AG08395 (cell line): Measurements from ENCODE around the gene SPATA3.

Source experiments
- DNase-seq: peaks from one replicate; pipeline ENCODE4 v3.0.0; 2012; ENCODE audit warnings: mixed read lengths, low spot score

SPATA3 gene

DNA sequence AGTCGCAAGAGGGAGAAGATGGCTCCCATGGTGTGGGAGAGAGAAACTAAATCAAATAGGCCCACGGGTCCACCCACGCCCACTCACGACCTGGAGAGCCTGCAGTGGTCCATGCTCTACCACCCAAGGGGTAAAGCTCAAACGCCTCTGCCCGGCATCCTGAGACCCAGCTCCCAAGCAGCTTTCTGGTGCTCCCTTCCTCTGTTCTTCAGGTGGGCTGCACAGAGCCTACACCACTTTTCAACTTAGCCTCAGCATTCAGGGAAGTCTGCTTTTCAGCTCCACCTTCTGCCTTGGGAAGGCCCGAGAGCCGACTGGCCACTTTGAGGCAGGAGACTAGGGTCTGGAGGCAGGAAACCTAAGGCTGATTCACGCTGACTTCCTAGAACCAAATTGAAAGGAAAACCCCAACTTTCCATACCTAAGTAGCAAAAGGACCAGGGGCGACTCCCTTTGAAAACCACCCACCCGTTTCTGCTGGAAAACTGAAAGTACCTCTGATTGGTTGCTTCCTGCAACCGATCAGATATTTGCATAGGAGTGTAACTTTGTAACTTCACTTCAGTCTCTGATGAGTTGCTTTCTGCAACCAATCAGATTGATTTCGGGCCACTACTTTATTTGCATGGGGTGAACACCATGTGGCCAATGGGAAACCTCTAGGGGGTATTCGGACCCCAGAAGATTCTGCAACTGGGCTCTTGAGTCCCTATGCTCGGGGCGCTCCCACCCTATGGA is 26.8 kb upstream of the SPATA3 start:
- no peak for DNase-seq

DNA sequence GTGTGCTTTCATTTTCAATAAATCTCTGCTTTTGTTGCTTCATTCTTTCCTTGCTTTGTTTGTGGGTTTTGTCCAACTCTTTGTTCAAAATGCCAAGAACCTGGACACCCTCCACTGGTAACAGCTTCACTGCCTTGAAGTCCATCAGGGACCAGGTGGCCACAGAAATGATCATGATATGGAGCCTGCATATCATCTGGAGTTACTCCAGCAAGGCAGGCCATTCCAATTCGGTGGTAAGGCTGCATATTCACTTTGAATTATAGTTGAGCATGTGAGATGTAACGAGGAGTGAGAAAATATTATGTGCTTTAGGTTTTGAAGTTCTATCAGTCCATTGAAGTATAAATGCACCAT is 26.3 kb upstream of the SPATA3 start:
- no peak for DNase-seq

DNA sequence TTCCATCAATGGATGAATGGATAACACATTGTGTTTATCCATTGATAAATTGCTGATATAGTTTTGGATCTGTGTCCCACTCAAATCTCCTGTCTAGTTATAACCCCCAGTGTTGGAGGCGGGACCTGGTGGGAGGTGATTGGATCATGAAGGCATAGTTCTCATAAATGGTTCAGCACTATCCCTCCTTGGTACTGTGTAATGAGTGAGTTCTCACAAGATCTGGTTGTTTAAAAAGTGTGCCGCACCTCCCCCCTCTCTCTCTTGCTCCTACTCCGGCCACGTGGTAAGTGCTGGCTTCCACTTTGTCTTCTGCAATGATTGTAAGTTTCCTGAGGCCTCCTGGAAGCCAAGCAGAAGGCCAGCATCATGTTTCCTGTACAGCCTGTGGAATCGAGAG is 23.9 kb upstream of the SPATA3 start:
- DNase-seq = no peak

DNA sequence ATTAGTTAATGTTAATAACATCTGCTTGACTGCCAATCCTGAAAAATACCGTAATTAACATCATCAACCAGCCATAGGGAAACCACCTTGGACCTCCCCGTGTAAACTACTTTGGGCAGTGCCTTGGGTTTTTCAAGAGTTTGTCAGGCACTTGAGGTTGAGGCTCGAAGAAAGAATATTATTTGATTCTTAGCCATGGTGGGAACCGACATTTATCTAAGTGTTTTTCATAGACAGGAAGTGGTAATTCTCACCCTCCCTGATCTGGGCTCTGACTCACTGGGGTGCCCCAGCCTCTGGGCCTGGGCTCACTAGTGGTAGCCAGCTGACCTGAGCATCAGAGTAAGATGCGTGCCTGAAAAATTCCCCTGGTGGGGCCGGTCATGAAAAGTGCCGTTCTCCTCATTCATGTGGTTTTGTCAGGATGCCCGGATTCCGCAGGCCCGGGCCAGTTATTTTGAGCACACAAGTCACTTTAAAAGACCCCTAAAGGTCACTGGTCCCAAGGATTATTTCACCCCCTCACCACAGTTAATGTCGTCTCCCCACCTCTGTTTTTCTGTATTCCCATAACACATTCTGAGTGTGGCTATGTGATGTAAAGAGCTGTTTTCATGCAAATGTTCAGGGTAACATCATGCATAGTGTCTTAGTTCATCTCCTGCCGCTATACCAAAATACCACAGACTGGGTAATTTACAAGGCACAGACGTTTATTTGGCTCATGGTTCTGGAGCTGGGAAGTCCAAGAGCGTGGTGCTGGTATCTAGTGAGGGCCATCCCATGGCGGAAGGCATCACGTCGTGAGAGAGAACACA is 21.6 kb upstream of the SPATA3 start:
- DNase-seq = peak; percentile 80

DNA sequence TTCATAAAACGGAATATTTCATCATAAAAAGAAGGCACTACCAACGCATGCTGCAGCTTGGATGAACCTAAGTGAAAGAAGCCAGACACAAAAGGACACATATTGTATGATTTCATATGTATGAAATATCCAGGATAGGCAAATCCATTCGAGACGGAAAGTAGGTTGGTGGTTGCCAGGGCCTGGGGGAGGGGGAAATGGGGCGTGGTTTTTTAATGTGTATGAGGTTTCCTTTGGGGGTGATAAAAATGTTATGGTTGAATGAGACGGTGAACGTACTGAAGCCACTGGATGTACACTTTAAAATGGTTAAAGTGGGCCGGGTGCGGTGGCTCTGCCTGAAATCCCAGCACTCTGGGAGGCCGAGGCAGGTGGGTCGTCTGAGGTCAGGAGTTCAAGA is 20.0 kb upstream of the SPATA3 start:
- DNase-seq = no peak

DNA sequence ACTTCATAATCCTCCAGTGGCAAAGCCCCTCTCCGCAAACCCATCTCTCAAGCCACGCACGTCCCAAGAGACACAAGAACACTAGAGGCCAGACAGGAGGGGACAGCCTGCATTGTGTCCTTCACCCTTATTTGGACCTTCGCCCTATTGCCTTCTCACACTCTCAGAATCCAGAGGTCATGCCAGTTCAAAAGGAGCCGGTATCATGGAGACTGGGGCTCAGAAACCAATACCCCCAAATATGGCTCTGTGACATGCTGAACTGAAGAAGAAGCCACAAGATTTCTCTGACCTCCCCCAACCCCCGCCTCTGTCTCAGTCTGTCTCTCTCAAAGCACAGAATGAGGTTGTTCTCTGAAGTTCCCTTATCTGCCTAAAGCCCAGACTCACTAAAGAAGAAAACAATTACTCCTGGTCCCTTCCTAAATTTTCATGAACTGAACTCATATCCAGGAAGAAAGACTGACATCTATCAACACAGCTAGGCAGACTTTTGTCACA is 19.2 kb upstream of the SPATA3 start:
- no peak for DNase-seq

DNA sequence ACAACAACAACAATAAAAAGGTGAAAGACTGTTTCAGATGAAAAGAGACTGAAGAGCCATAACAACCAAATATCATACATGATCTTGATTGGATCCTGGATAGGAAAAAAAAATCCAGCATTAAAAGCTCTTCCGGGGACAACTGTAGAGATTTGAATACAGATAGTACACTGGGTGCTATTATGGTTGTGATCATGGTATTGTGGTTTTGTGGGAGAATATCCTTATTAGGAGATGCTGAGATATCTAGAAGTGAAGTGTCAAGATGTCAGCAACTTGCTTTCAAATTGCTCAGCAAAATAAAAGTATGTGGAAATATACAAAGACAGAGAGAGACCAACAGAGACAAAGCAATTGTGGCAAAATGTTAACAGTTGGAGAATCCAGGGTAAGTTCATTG is 15.5 kb upstream of the SPATA3 start:
- DNase-seq = no peak

DNA sequence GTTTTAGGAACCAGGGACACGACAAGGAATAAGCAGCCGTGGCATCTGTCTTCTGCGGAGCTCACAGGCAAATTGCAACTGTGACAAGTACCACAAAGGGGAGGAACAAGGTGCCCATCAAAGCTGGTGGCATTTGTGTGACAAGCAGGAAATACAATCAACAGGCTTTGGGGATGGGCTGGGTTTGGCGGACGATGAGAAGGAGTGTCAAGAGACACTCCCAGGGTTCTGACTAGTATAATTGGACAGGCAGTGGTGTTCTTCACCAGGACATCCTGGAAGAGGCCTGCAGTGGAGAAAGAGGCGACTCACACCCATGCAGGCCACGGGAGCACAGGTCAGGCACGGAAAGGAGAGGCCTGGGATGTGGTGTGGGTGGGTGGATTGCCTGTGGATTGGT is 14.2 kb upstream of the SPATA3 start:
- DNase-seq = no peak

DNA sequence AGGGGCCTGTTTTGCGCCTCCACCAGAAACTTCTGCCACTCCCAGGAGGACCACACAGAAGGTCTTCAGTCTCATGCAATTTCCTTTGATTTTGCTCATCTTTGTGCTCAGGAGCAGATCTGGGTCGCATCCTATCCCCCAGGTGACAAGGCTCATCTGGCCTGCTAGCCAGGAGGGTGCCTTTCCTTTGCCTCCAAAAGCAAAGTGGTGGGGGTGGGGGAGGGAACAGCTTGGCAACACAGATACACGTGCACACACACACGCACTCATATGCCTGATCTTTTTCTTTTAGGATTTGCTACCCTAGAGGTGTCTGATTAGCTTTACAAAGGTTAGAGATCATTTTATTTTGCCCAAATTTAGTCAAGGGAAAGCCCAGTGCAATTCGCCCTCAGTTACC is 13.8 kb upstream of the SPATA3 start:
- no peak for DNase-seq

DNA sequence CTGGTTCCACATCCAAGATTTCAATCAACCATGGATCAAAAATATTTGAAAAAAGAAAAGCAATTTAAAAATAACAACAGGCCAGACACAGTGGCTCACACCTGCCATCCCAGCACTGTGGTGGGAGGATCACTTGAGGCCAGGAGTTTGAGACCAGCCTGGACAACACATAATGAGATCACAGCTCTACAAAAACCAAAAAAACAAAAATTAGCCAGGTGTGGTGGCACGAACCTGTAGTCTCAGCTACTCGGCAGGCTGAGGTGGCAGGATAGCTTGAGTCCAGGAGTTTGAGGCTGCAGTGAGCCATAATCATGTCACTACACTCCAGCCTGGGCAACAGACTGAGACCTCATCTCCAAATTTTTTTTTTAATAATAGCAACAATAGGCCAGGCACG is 13.4 kb upstream of the SPATA3 start:
- no peak for DNase-seq

DNA sequence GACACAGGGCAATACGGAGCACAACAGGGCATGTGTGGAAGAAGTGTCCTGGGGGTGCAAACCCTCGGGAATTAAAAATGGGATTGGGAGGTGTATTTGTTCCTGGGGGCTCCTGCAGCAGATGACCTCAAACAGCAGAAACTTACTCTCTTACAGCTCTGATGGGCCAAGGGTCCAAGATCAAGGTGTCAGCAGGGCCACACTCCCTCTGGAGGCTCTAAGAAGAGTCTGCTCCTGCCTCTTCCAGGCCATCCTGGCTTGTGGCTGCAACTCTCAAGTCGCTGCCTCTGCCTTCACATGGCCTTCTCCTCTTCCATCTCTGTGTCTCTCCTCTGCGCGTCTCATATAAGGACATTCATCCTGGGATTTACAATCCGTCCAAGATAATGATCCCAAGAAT is 12.4 kb upstream of the SPATA3 start:
- no peak for DNase-seq

DNA sequence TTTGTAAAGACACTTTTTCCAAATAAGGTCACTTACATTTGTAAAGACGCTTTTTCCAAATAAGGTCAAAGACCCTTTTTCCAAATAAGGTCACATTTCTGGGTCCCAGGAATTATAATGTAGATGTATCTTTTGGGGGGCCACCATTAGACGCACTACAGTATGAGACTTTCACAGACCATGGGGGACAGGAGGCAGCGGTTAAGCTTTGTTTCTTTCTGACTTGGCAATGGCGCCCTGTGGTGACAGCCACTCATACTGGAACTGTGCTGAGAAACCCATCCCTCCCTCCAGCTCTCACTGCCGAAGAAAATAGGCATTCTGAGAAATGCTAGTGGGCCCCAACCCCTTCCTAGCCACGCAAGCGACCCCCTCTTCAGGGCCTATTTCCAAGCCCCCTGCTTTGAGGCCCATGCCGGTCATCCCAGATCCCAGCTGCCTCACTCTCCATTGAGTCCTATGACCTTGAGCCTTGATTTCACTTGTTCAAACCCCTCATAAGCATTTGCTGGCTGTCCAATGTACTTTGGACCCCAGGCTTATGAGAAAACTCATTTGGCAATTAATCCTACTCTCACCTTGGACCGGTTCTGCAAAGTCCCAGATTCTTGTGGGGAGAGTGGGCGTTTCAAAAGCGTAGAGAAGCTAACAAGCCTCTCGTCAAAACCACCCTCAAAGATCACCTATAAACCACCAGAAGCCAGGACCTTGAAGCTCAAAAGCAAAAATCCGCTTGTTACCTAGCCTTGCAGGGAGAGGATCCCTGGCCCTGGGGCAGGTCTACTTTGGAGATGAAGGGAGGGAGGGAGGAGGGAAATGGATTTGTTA is 11.3 kb upstream of the SPATA3 start:
- no peak for DNase-seq

DNA sequence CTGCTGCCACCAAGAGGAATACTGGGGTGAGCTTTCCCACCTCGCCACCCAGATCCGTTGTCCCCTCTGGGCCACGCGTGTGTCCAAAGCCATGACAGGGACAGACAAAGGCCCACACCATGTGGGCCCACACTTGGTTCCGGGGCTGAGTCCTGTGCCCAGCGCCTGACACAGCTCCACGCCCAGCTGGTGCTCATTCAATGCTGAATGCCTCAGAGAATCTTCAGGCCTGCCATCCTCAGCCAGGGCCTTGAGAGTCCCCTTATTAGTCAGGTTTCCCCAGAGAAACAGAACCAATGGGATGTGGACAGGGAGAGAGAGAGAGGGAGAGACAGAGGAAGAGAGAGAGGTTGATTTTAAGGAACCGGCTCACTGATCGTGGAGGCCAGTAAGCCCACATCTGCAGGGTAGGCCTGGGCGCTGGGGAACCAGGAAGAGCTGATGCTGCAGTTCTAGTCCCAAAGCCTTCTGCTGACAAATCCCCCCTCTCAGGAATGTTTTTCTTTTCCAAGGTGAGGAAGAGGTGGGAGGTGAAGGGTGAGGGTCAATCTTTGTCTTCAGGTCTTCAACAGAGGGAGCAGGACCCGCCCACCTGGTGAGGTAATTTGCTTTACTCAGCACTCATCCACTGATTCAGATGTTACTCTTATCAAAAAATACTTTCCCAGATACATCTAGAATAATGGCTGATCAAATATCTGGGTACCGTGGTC is 10.2 kb upstream of the SPATA3 start:
- no peak for DNase-seq

DNA sequence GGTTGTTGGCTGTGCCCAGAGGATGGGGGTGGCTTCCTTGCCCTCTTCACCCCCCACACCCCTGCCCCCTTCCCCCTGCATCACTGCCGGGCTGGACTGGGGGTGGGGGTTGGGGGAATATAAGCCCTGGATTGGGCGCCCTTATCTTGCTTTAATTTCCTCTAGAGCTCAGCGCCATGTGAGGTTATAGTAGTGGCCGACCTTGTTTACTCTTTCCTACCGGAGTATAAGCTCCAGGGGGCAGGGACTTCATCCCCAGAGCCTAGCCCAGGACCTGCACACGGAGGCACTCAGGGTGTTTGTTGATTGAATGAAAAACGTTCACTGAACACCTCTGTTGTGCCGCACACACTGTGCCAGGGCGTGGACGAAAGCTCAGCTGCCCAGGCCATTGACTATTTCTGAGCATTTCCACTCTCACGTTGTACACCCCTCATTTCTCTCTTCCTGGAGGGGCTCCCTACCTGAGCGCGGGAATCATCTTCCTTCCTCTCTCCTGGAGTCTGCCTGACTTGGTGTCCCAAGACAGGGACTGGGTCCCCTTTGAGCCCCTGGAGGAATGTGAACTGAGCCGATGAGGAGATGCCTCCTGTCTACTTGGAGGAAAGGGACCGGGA is 9.3 kb upstream of the SPATA3 start:
- DNase-seq = no peak

DNA sequence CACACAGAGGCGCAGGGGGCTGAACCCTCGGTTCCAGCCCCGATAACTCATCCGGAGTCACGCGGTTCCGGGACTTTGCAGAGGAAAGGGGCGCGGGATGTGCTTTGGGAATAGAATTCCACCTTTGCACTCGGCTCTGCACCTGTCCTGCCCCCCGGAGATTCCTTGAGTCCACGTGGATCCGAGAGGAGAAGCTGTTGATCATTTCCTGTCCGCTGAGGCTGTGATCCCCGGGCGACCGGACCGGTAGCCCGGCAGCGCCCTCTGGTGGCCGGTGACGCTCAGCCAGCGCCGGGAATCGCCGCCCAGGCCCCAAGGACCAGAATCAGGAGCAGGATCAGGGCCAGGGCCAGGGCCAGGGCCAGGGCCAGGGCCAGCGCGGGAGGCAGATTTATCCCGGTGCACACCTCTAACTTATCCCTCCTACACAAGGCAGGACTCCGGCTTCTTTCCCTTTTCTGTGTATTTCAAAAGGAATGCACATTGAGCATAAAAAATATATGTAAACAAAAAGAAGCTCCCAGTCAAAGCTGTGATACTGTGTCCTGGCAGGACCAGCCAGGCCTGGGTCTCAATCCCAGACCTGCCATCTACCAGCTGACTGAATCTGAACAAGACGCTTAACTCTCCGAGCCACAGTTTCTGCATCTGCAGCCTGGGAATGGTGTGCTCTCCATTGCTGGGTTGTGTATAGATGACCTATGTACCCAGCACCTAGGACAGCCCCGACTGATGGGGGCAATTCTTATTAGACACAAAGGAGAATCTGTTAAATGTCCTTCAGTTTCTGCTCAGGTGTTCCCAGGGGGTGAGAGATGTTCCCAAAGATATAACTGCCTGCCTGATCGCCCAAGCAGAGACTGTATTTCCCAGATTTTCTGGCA is 8.5 kb upstream of the SPATA3 start:
- peak; percentile 93 for DNase-seq

DNA sequence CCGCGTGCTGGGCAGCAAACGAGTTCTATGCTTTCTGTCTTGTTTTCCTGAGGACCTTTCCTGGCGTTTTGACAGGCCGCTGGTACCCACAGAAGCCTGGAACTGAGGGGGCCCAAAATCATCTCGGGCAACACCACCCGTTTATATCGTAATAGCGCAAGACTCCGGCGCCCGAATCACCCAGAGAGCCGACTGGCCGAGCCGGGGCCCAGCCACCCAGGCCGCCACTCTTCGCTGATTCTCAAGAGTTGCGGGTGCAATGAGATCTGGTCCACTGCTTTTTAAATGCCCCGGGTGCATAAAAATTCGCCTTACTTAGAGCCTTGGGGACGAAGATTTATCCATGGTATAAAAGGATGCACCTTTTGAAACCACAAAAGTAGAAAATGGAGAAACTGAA is 6.2 kb upstream of the SPATA3 start:
- DNase-seq = no peak

DNA sequence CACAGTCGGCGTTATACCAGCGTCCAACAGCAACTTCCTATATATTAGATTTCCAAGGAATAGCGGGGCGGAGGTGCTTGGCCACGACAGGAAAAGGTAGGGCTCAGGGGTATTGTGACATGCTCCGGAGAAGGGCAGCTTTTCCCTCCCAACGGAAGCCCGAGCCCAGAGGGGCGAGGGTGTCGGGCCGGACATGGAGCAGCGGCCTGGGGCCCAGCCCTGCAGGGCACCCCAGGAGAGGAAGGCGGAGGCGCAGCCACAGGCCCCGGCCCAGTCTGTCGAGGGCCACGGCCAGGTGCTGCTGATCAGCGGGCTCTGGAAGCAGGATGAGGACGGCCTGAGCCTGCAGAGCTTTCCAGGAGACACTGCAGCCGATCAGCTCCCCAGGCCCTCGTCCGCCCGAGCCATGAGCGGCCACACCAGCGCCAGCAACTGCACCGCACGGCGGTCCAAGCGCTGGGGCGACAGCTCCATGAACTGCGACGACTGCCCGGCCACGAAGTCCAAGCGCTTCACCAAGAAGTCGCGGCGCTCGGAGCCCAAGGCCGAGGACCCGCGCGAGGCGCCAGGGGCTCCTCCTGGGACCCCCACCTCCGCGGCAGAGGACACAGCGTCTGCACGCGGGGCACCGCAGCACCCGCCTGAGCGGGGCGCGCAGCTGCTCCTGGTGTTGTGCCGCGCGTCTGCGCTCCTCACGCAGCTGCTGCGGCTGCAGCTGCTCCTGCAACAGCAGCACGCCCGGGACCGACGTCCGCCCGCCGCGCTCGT is 5.6 kb upstream of the SPATA3 start:
- no peak for DNase-seq

DNA sequence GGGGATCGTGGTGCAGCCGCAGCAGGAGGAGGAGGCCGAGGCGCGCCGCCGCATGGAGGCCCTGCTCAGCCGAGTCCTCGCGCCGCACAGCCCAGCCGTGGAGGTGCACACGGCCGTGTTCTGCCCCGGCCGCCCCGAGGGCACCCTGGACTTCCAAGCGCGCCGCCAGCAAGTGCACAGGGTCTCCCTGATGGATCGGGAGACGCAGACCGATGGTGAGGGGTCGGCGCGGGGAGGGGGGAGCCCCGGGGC is 5.1 kb upstream of the SPATA3 start:
- DNase-seq = no peak

DNA sequence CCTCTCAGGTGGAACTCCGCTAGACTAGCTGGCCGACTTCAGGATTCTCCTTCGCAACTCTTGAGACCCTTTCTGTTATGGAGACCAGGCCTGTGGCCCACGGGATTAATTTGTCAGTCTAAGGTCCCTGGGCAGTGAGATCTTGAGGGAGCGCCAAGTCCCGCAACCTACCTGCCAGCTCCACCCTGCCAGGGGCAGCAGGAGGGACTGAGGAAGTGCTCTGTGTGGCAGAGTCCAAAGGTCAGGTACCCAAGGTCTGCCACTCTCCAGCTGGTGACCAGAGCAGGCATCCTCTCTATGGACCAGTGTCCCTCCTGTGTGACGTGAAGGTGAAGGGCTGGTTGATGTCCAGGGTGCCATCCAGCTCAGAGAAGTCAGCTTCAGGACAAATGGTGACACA is 4.3 kb upstream of the SPATA3 start:
- no peak for DNase-seq

DNA sequence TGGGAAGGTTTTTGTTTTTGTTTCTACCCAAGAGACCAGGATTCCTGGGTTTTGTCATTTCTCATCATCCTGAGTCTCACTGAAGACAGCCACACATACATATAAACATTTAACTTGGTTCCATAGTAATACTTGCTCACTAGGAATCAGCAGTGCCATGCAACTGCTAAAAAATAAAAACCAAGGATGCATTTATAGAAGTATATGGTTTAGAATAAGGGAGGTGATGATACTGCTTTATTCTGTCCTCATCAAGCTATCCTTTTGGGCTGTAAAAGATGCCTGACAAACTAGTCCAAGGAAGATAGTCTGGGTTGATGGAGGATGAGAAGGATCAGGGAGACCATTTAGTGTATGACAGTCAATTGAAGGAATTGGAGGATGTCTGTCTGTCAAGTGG is 740 bp downstream of the SPATA3 start:
- DNase-seq = no peak
